Nephron (organoid): Measurements from ENCODE around the gene NR1D1.

ENCODE experiments used
- H3K27ac Mint-ChIP-seq, 3 experiments: 2 replicates each; pipeline ENCODE4 v1.8.0; 2020; ENCODE audit warnings: mixed read lengths in 3 of 3, mild to moderate bottlenecking in 2 of 3, moderate library complexity in 1 of 3
- H3K27me3 Mint-ChIP-seq: 2 replicates; pipeline ENCODE4 v1.8.0; 2021; ENCODE audit warnings: low read depth, mild to moderate bottlenecking, moderate library complexity, mixed read lengths
- H3K36me3 Mint-ChIP-seq: 2 replicates; pipeline ENCODE4 v1.8.0; 2020; ENCODE audit warnings: low read depth, mixed read lengths
- H3K4me1 Mint-ChIP-seq: 2 replicates; pipeline ENCODE4 v1.8.0; 2020; ENCODE audit warnings: mixed read lengths
- H3K4me3 Mint-ChIP-seq, 3 experiments: 2 replicates each; pipeline ENCODE4 v1.8.0; 2020; ENCODE audit warnings: mild to moderate bottlenecking in 3 of 3, mixed read lengths in 3 of 3, moderate library complexity in 2 of 3
- H3K9me3 Mint-ChIP-seq: 2 replicates; pipeline ENCODE4 v1.8.0; 2020; ENCODE audit warnings: mixed read lengths
- CTCF ChIP-seq, 3 experiments: fragments of 200-600 bp; sonication (generic); IDR thresholded peaks; one replicate each; pipeline ENCODE4 v1.5.0; 2021; ENCODE audit warnings: antibody characterized with exemption in 3 of 3; ENCODE audit not compliant: unreplicated experiment in 3 of 3

The NR1D1 gene

GRCh38 chr17:40113110-40113906, 12.9 kb upstream of the NR1D1 start:
- Mint-ChIP-seq H3K27me3 (no peaks in the 10 kb centered on the region), H3K4me1 (peaks cover 81% of the 10 kb centered on the region), H3K4me3 (peak overlapping the region; percentile 75 to 77 (median 77)), H3K9me3 (no peaks in the 10 kb centered on the region), H3K27ac (peak overlapping the region; percentile 95 to 96 (median 95)), H3K36me3 (peaks cover 2% of the 10 kb centered on the region)
- TF ChIP-seq CTCF (IDR thresholded peaks at IDR 0.05; ENCODE audit: unreplicated experiment in 3 of 3): peak; percentile 76 to 80 (median 77)

- Mint-ChIP-seq H3K9me3 (no peaks in the 10 kb centered on the region), H3K4me1 (peaks cover 81% of the 10 kb centered on the region), H3K4me3 (peak overlapping the region; percentile 57 to 77 (median 77)), H3K27ac (peak overlapping the region; percentile 95 to 96 (median 95)), H3K27me3 (no peaks in the 10 kb centered on the region), H3K36me3 (no peaks in the 10 kb centered on the region)
- TF ChIP-seq CTCF (IDR thresholded peaks at IDR 0.05; ENCODE audit: unreplicated experiment in 3 of 3): no peak
These were observed 12.3 kb upstream of the NR1D1 start for GRCh38 chr17:40112718-40113109.

GRCh38 chr17:40112191-40112711, 11.9 kb upstream of the NR1D1 start:
- H3K27ac Mint-ChIP-seq: peak overlapping the region; percentile 95 to 96 (median 95)
- no peak for TF ChIP-seq CTCF (IDR thresholded peaks at IDR 0.05; ENCODE audit: unreplicated experiment in 3 of 3)
- peaks cover 86% of the 10 kb centered on the region for H3K4me1 Mint-ChIP-seq
- no peaks in the 10 kb centered on the region for H3K27me3 Mint-ChIP-seq
- no peaks in the 10 kb centered on the region for H3K9me3 Mint-ChIP-seq
- H3K4me3 Mint-ChIP-seq: peak overlapping the region; percentile 16 to 57 (median 53)
- H3K36me3 Mint-ChIP-seq: no peaks in the 10 kb centered on the region

GRCh38 chr17:40111221-40112128, 11.1 kb upstream of the NR1D1 start:
- H3K4me1 Mint-ChIP-seq: peaks cover 92% of the 10 kb centered on the region
- no peaks in the 10 kb centered on the region for H3K9me3 Mint-ChIP-seq
- H3K36me3 Mint-ChIP-seq: no peaks in the 10 kb centered on the region
- peak; percentile 85 to 91 (median 90) for TF ChIP-seq CTCF (IDR thresholded peaks at IDR 0.05; ENCODE audit: unreplicated experiment in 3 of 3)
- H3K4me3 Mint-ChIP-seq: peak overlapping the region; percentile 16 to 57 (median 53)
- H3K27me3 Mint-ChIP-seq: no peaks in the 10 kb centered on the region
- peak overlapping the region; percentile 95 to 96 (median 95) for H3K27ac Mint-ChIP-seq

GRCh38 chr17:40110026-40110845, 9.8 kb upstream of the NR1D1 start:
- Mint-ChIP-seq H3K9me3 (no peaks in the 10 kb centered on the region), H3K27me3 (no peaks in the 10 kb centered on the region)
- TF ChIP-seq CTCF (IDR thresholded peaks at IDR 0.05; ENCODE audit: unreplicated experiment in 3 of 3): no peak

More at GRCh38 chr17:40110026-40110845, 9.8 kb upstream of the NR1D1 start:
- peak overlapping the region; percentile 95 to 96 (median 95) for H3K27ac Mint-ChIP-seq
- no peaks in the 10 kb centered on the region for H3K36me3 Mint-ChIP-seq
- H3K4me3 Mint-ChIP-seq: peak overlapping the region; percentile 45 to 57 (median 51)
- H3K4me1 Mint-ChIP-seq: peaks cover 92% of the 10 kb centered on the region
